ENCODE results near the gene BRINP1.

The BRINP1 gene

GRCh38 chr9:119181561-119181960 lies 187.7 kb downstream of the BRINP1 start:
- TF ChIP-seq TAF1 (IDR thresholded peaks at IDR 0.05; ENCODE audit: low read depth) (no peak), EP300 (IDR thresholded peaks at IDR 0.05; ENCODE audit: borderline replicate concordance) (no peak), TCF12 (IDR thresholded peaks at IDR 0.05; ENCODE audit: low read depth) (no peak), USF1 (IDR thresholded peaks at IDR 0.05) (no peak)

GRCh38 chr9:119180897-119181296 lies 188.3 kb downstream of the BRINP1 start:
- no peak for TF ChIP-seq RAD21 (IDR thresholded peaks at IDR 0.05; ENCODE audit: low read depth)
- TF ChIP-seq EP300 (IDR thresholded peaks at IDR 0.05; ENCODE audit: borderline replicate concordance), result no peak
- no peak for TF ChIP-seq USF1 (IDR thresholded peaks at IDR 0.05)
- no peak for TF ChIP-seq NFIC (IDR thresholded peaks at IDR 0.05)
- TF ChIP-seq CEBPB (IDR thresholded peaks at IDR 0.05), result no peak
- no peak for TF ChIP-seq CREB1 (IDR thresholded peaks at IDR 0.05; ENCODE audit: low read depth)
- no peak for TF ChIP-seq EGR1 (IDR thresholded peaks at IDR 0.05)

GRCh38 chr9:119179701-119180100 lies 189.5 kb downstream of the BRINP1 start:
- TF ChIP-seq ZBTB7A (IDR thresholded peaks at IDR 0.05; ENCODE audit: low read depth) (no peak), EGR1 (IDR thresholded peaks at IDR 0.05) (no peak), NFIC (IDR thresholded peaks at IDR 0.05) (no peak), TCF12 (IDR thresholded peaks at IDR 0.05; ENCODE audit: low read depth) (no peak), TEAD4 (IDR thresholded peaks at IDR 0.05) (no peak), FOXM1 (IDR thresholded peaks at IDR 0.05; ENCODE audit: borderline replicate concordance, low read depth) (no peak), TAF1 (IDR thresholded peaks at IDR 0.05; ENCODE audit: low read depth) (no peak), USF1 (IDR thresholded peaks at IDR 0.05) (no peak), RAD21 (IDR thresholded peaks at IDR 0.05; ENCODE audit: low read depth) (no peak), MAX (IDR thresholded peaks at IDR 0.05) (no peak), YY1 (IDR thresholded peaks at IDR 0.05; ENCODE audit: low read depth) (no peak), CREB1 (IDR thresholded peaks at IDR 0.05; ENCODE audit: low read depth) (no peak), REST (IDR thresholded peaks at IDR 0.05; ENCODE audit: low read depth) (no peak), CEBPB (IDR thresholded peaks at IDR 0.05) (no peak), EP300 (IDR thresholded peaks at IDR 0.05; ENCODE audit: borderline replicate concordance) (no peak)

GRCh38 chr9:119177196-119177595 lies 192.0 kb downstream of the BRINP1 start:
- no peak for TF ChIP-seq CEBPB (IDR thresholded peaks at IDR 0.05)
- TF ChIP-seq RAD21 (IDR thresholded peaks at IDR 0.05; ENCODE audit: low read depth), result no peak
- TF ChIP-seq TEAD4 (IDR thresholded peaks at IDR 0.05), result no peak
- TF ChIP-seq ZBTB7A (IDR thresholded peaks at IDR 0.05; ENCODE audit: low read depth), result no peak
- no peak for TF ChIP-seq NFIC (IDR thresholded peaks at IDR 0.05)
- no peak for TF ChIP-seq EP300 (IDR thresholded peaks at IDR 0.05; ENCODE audit: borderline replicate concordance)
- no peak for TF ChIP-seq FOXM1 (IDR thresholded peaks at IDR 0.05; ENCODE audit: borderline replicate concordance, low read depth)
- no peak for TF ChIP-seq TCF12 (IDR thresholded peaks at IDR 0.05; ENCODE audit: low read depth)
- TF ChIP-seq REST (IDR thresholded peaks at IDR 0.05; ENCODE audit: low read depth), result no peak
- no peak for TF ChIP-seq EGR1 (IDR thresholded peaks at IDR 0.05)
- TF ChIP-seq CREB1 (IDR thresholded peaks at IDR 0.05; ENCODE audit: low read depth), result no peak
- TF ChIP-seq TAF1 (IDR thresholded peaks at IDR 0.05; ENCODE audit: low read depth), result no peak
- no peak for TF ChIP-seq YY1 (IDR thresholded peaks at IDR 0.05; ENCODE audit: low read depth)

GRCh38 chr9:119175581-119175980 lies 193.7 kb downstream of the BRINP1 start:
- TF ChIP-seq TAF1 (IDR thresholded peaks at IDR 0.05; ENCODE audit: low read depth) (no peak), CEBPB (IDR thresholded peaks at IDR 0.05) (no peak), USF1 (IDR thresholded peaks at IDR 0.05) (no peak), TEAD4 (IDR thresholded peaks at IDR 0.05) (no peak), EP300 (IDR thresholded peaks at IDR 0.05; ENCODE audit: borderline replicate concordance) (no peak), NFIC (IDR thresholded peaks at IDR 0.05) (no peak), ZBTB7A (IDR thresholded peaks at IDR 0.05; ENCODE audit: low read depth) (no peak), CREB1 (IDR thresholded peaks at IDR 0.05; ENCODE audit: low read depth) (no peak), FOXM1 (IDR thresholded peaks at IDR 0.05; ENCODE audit: borderline replicate concordance, low read depth) (no peak)
